SH-SY5Y (cell line): Measurements from ENCODE around the gene CFTR.

Experiments
- GATA2 ChIP-seq: IDR thresholded peaks from 2 replicates; pipeline ENCODE4 v1.6.1; 2011; ENCODE audit warnings: mild to moderate bottlenecking, low read depth, low read length
- GATA3 ChIP-seq: IDR thresholded peaks from 2 replicates; pipeline ENCODE4 v1.6.1; 2011; ENCODE audit warnings: low read depth, mild to moderate bottlenecking, low read length, moderate library complexity

DNA sequence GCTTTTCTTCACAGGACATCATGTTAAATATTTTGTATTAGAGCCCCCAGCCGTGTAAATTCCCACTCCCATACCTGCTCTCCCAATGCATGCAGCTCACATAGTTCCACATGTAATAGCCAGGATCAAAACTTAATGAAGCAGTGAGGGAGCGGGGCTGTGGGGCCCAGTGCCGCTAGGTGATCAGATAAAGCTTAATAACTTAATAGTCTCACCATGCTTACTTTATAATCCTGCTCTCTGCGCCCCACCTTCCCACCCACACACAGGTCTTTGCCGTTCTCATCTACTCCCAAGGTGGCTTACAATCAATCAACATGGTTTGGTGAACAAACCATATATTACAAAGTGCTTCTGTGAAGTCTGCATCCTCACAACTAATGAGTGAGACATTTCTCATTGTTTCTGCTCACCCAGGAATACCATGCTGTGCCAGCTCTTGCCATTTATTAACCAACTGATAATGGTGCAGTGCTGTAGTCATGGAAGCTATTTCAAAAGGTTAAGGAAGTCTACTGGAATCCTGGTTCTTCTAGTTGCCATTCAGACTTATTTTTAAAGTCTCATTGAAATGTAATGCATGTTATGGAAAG, 237.0 kb downstream of the CFTR start:
- no peak for TF ChIP-seq GATA3
- TF ChIP-seq GATA2 = no peak
